GM18498 (cell line): ENCODE results near the gene SPAG9.

Source experiments
- ATAC-seq: cut with Tn5 transposase; IDR thresholded peaks from one replicate; pipeline ENCODE4 v1.9.1; 2021; ENCODE audit warnings: mild to moderate bottlenecking, moderate library complexity; ENCODE audit not compliant: unreplicated experiment

Gene SPAG9

GRCh38 chr17:51006601-51007000, 114.1 kb downstream of the SPAG9 start:
- ATAC-seq = no peak

GRCh38 chr17:51005768-51006167, 114.9 kb downstream of the SPAG9 start:
- ATAC-seq = no peak

DNA sequence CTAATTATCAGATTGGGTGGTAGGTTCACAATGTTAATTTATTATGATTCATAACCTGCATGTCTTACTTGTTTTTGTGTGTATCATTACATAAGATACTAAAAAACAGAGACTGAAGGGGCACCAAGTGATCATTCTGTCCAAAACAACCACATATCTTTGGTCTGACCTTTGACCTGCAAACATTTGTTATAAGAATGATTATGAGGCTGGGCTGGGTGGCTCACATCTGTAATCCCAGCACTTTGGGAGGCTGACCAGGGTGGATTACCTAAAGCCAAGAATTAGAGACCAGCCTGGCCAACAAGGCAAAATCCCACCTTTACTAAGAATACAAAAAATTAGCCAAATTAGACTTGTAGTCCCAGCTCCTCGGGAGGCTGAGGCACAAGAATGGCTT, 116.4 kb downstream of the SPAG9 start:
- no peak for ATAC-seq

- no peak for ATAC-seq
Observed at GRCh38 chr17:51000835-51001638, 119.6 kb downstream of the SPAG9 start.

GRCh38 chr17:50995668-50996067, 125.0 kb downstream of the SPAG9 start:
- ATAC-seq = no peak

DNA sequence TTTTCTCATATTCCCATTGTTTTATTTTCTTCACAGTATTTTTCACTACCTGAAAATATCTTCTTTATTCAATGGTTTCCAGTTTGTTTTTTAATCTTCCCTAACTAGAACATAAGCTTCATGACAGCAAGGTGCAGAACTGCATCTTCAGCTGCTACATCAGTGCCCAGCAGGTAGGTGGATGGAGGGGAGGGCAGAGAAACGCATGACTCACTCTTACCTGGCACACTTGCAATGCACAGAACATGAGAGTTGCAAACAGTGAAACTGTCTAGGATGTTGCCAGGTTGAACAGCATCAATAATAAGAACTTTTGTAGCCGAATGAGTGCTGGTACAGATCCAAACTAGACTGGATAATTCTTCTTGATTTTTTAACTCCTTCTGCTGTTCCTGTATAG, 127.1 kb downstream of the SPAG9 start:
- ATAC-seq = no peak

DNA sequence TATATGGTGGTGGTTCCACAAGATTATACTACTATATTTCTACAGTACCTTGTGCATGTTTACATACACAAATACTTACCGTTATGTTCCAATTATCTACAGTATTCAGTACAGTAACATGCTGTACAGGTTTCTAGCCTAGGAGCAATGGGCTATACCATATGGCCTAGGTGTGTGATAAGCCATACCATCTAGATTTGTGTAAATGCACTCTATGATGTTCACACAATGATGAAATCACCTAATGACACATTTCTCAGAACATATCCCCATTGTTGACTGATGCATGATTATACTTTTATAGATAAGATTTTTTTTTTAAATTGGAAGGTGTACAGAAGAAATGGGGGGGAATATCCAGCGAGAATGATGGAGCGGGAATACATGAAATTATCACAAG, 131.5 kb downstream of the SPAG9 start:
- ATAC-seq = no peak

DNA sequence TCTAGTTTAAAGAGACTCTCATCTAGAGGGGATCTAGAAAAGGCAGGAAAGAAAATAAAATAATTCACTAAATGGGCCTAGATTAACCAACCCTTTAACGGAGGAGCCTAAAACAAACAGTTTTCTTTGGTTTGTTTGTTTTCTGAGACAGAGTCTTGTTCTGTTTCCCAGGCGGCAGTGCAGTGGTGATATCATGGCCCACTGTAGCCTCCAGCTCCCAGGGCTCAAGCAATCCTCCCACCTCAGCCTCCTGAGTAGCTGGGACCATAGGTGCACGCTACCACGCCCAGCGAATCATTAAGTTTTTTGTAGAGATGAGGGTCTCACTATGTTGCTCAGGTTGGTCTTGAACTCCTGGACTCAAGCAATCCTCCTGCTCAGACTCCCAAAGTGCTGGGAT, 132.2 kb downstream of the SPAG9 start:
- no peak for ATAC-seq

GRCh38 chr17:50986989-50987660, 133.5 kb downstream of the SPAG9 start:
- ATAC-seq = no peak

DNA sequence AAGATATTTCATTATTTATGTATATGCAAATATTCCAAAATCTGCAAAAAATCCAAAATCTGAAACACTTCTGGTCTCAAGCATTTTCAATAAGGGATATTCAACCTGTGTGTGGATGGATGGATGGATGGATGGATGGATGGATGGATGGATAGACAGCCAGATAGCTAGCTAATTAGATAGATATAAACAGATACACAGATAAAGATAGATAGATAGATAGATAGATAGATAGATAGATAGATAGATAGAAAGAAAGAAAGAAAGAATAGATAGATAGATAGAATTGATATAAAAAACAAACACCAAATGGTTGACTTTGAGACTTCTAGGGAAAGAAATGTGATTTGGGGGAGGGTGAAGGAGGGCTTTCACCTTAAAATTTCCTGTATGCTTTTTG, 139.4 kb downstream of the SPAG9 start:
- no peak for ATAC-seq

- ATAC-seq = no peak
Observed at GRCh38 chr17:50979524-50979927, 141.1 kb downstream of the SPAG9 start.

GRCh38 chr17:50977487-50978159, 143.0 kb downstream of the SPAG9 start:
- ATAC-seq = no peak

DNA sequence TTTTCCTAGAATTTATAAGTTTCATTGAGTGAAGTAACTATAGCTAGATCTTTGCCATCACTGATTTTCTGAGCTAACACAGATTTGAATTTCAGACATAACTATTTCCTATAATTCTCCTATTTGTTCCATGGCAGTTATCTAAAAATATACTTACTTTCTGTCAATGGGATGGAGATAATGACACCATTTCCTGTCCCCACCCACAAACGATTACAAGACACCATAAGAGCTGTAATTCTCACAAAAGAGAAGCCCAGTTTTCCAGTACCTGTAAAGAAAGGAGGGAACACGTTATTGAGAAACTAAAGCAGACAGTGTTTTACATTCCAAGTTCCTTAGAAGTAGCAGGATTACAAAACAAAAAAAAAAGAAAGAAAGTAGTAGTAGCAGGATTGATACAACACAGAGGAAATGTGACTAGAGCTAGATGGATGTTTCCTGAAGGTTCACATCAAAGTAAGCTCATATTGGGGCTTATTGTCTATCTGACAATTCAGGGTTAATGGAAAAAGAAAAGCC, 143.7 kb downstream of the SPAG9 start:
- no peak for ATAC-seq

DNA sequence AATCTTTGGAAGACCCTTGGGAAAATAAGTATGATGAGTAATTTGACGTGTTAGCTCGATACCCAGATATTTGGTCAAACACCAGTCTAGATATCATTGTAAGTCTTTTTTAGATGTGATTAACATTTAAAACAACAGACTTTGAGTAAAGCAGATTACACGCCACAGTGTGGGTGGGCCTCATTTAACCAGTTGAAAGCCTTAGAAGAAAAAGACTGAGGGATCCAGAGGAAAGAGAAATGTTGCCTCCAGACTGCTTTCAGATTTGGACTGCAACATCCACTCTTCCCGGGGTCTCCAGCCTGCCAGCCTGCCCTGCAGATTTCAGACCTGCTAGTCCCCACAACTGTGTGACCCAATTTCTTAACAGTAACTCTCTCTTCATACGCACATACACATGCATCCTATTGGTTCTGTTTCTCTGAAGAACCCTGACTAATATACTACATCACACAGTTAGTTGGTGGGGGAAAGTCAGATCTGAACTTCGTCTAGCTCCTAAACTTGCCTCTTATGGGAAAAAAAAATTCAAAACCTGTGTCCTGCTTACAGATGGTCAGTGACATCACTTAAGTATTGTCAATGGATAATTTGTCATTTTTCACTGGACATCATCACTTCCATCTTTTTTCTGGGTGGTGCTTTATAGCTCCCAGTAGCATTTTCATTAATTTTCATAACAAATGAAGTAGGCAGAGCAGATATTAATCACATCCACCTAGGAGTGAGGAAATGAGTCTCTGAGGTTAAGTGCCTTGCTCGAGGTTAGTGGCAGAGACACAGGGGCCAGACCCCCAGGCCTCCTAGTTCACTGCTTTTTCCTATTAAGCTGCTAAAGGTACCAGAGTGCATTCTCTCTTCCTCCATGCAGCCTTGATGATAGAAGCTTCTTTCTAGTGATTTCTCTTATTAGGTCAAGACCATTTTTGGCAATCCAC, 146.8 kb downstream of the SPAG9 start:
- no peak for ATAC-seq

- ATAC-seq = no peak
Observed at GRCh38 chr17:50972577-50972976, 148.1 kb downstream of the SPAG9 start.

GRCh38 chr17:50967795-50968194, 152.9 kb downstream of the SPAG9 start:
- ATAC-seq = no peak

DNA sequence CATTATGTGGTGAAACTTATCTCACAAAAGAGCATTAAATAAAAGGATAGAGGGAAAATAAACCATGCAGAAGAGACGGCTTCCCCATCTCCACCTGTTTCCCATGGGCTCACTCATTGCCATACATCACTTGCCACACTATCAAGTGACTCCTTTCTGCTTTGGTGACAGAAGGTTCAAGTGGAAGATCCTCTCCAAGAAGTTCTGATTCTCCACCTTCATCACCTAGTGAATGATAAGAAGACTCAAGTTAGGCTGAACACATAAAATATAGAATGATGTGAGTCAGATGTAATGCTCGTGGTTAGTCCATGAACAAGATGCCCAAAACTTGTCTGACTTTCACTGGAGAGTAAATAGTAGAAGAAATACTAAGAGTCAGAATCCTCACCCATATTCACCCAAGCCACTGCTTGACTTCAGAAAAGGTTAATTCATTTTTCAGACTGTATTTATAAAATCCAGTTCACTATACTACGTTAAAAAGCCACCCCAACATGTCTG, 154.5 kb downstream of the SPAG9 start:
- ATAC-seq = no peak

- no peak for ATAC-seq
Observed at GRCh38 chr17:50963139-50963538, 157.5 kb downstream of the SPAG9 start.

GRCh38 chr17:50961282-50962220, 159.1 kb downstream of the SPAG9 start:
- ATAC-seq = no peak
